Activated CD4-positive, alpha-beta T cell treated with anti-CD3 and anti-CD28 coated beads, Interleukin-2, amount 10 ng/mL, durations not matched to agents 7 days and 5 days (primary cell): Measurements from ENCODE around the gene IL12RB2. TPM values are rescaled to one million over a fixed set of nuclear protein-coding genes. Genes with fewer than 3 reads are reported as not detected.
"Not testable (repeated sequence)": the region's sequence is repeated elsewhere in the genome, so short reads cannot be mapped to it uniquely, and the experiment has no call there.

Experiments used
- CTCF ChIA-PET: fragments of 350-600 bp; sonication (Branson Sonifier 250); formaldehyde crosslinking; loops from one replicate; lab custom pipeline; 2021; ENCODE audit warnings: antibody characterized with exemption; lab: Charles Lee
- POLR2A ChIA-PET: fragments of 350-600 bp; sonication (Branson Sonifier 250); formaldehyde crosslinking; loops from one replicate; lab custom pipeline; 2021; ENCODE audit warnings: antibody characterized with exemption; lab: Charles Lee
- DNase-seq: peaks from one replicate; pipeline ENCODE4 v3.0.0-alpha.2; 2020
- H3K27ac Mint-ChIP-seq: one replicate; pipeline ENCODE4 v1.8.0; 2021; ENCODE audit warnings: mild to moderate bottlenecking, moderate library complexity, mixed read lengths
- H3K27me3 Mint-ChIP-seq: one replicate; pipeline ENCODE4 v1.8.0; 2021; ENCODE audit warnings: mixed read lengths
- H3K36me3 Mint-ChIP-seq: one replicate; pipeline ENCODE4 v1.8.0; 2021; ENCODE audit warnings: low read depth, mixed read lengths
- H3K4me1 Mint-ChIP-seq: one replicate; pipeline ENCODE4 v1.8.0; 2021; ENCODE audit warnings: mixed read lengths
- H3K4me3 Mint-ChIP-seq: one replicate; pipeline ENCODE4 v1.8.0; 2021; ENCODE audit warnings: mild to moderate bottlenecking, moderate library complexity, mixed read lengths
- H3K9me3 Mint-ChIP-seq: one replicate; pipeline ENCODE4 v1.8.0; 2021; ENCODE audit warnings: mixed read lengths
- total RNA-seq, 2 experiments: library from RNA; stranded (reverse); gene quantifications; one replicate each; pipeline ENCODE4 v1.2.3, GENCODE V29; 2021

Gene IL12RB2
- total RNA-seq, 2 experiments from 2014 or later, result 29.3 to 31.8 TPM

- peaks cover 2% of the 10 kb centered on the region for H3K4me1 Mint-ChIP-seq
- peaks cover 7% of the 10 kb centered on the region for H3K9me3 Mint-ChIP-seq
- no peak overlapping the region for H3K4me3 Mint-ChIP-seq
- no peak for DNase-seq
- peaks cover 48% of the 10 kb centered on the region for H3K36me3 Mint-ChIP-seq
- H3K27ac Mint-ChIP-seq, result no peak overlapping the region
- H3K27me3 Mint-ChIP-seq, result no peaks in the 10 kb centered on the region
- POLR2A ChIA-PET, result no interaction called here
- CTCF ChIA-PET, result no interaction called here
Observed at GRCh38 chr1:67390041-67390887, 82.6 kb downstream of the IL12RB2 start.

GRCh38 chr1:67393240-67393639 lies 85.6 kb downstream of the IL12RB2 start:
- DNase-seq, result no peak
- H3K27ac Mint-ChIP-seq, result peak overlapping the region; percentile 79
- no peak overlapping the region for H3K4me3 Mint-ChIP-seq

GRCh38 chr1:67393737-67394136 lies 86.1 kb downstream of the IL12RB2 start:
- Mint-ChIP-seq H3K36me3 (peaks cover 60% of the 10 kb centered on the region), H3K9me3 (no peaks in the 10 kb centered on the region), H3K4me1 (peaks cover 2% of the 10 kb centered on the region), H3K27me3 (no peaks in the 10 kb centered on the region), H3K4me3 (no peak overlapping the region), H3K27ac (peak overlapping the region; percentile 21)
- POLR2A ChIA-PET, result no interaction called here
- DNase-seq, result no peak
- CTCF ChIA-PET, result interaction anchor here (1.5 kb wide), 1 partner anchor 182 kb away, joined by 3 read pairs; no protein-coding TSS in a partner anchor

More at GRCh38 chr1:67393240-67393639, 85.6 kb downstream of the IL12RB2 start:
- Mint-ChIP-seq H3K36me3 (peaks cover 56% of the 10 kb centered on the region), H3K9me3 (no peaks in the 10 kb centered on the region), H3K27me3 (no peaks in the 10 kb centered on the region), H3K4me1 (peaks cover 2% of the 10 kb centered on the region)
- POLR2A ChIA-PET, result no interaction called here
- CTCF ChIA-PET, result interaction anchor here (1.5 kb wide), 1 partner anchor 182 kb away, joined by 3 read pairs; no protein-coding TSS in a partner anchor

- Mint-ChIP-seq H3K4me3 (no peak overlapping the region), H3K9me3 (no peaks in the 10 kb centered on the region), H3K27me3 (no peaks in the 10 kb centered on the region), H3K27ac (peak overlapping the region; percentile 25), H3K36me3 (peaks cover 64% of the 10 kb centered on the region), H3K4me1 (peaks cover 5% of the 10 kb centered on the region)
- ChIA-PET POLR2A (no interaction called here), CTCF (no interaction called here)
- DNase-seq, result no peak
Observed at GRCh38 chr1:67394548-67394947, 86.9 kb downstream of the IL12RB2 start.

GRCh38 chr1:67399199-67399993 lies 91.7 kb downstream of the IL12RB2 start:
- peaks cover 53% of the 10 kb centered on the region for H3K36me3 Mint-ChIP-seq
- CTCF ChIA-PET, result interaction anchor here (1.2 to 3.1 kb wide), 3 partner anchors 9 to 21 kb away, joined by 4 to 13 read pairs (median 5); no protein-coding TSS in a partner anchor
- POLR2A ChIA-PET, result no interaction called here

GRCh38 chr1:67400029-67400786 lies 92.5 kb downstream of the IL12RB2 start:
- H3K27ac Mint-ChIP-seq, H3K27me3 Mint-ChIP-seq, POLR2A ChIA-PET, DNase-seq, H3K4me3 Mint-ChIP-seq, H3K9me3 Mint-ChIP-seq, CTCF ChIA-PET, H3K4me1 Mint-ChIP-seq: not testable (repeated sequence)
- H3K36me3 Mint-ChIP-seq, result peaks cover 53% of the 10 kb centered on the region

More at GRCh38 chr1:67399199-67399993, 91.7 kb downstream of the IL12RB2 start:
- Mint-ChIP-seq H3K9me3 (no peaks in the 10 kb centered on the region), H3K27ac (no peak overlapping the region), H3K4me1 (peaks cover 3% of the 10 kb centered on the region), H3K27me3 (no peaks in the 10 kb centered on the region), H3K4me3 (no peak overlapping the region)
- no peak for DNase-seq

GRCh38 chr1:67401443-67401842 lies 93.8 kb downstream of the IL12RB2 start:
- Mint-ChIP-seq H3K36me3 (peaks cover 45% of the 10 kb centered on the region), H3K27ac (no peak overlapping the region), H3K27me3 (no peaks in the 10 kb centered on the region), H3K9me3 (no peaks in the 10 kb centered on the region), H3K4me1 (peaks cover 3% of the 10 kb centered on the region), H3K4me3 (no peak overlapping the region)
- POLR2A ChIA-PET, result no interaction called here
- CTCF ChIA-PET, result no interaction called here
- no peak for DNase-seq

GRCh38 chr1:67404212-67404620 lies 96.5 kb downstream of the IL12RB2 start:
- ChIA-PET CTCF (no interaction called here), POLR2A (no interaction called here)
- Mint-ChIP-seq H3K9me3 (no peaks in the 10 kb centered on the region), H3K36me3 (peaks cover 30% of the 10 kb centered on the region), H3K4me1 (peaks cover 5% of the 10 kb centered on the region), H3K4me3 (no peak overlapping the region), H3K27ac (peak overlapping the region; percentile 19), H3K27me3 (no peaks in the 10 kb centered on the region)
- no peak for DNase-seq

- Mint-ChIP-seq H3K27ac (no peak overlapping the region), H3K36me3 (peaks cover 32% of the 10 kb centered on the region), H3K4me3 (no peak overlapping the region), H3K27me3 (no peaks in the 10 kb centered on the region), H3K9me3 (no peaks in the 10 kb centered on the region), H3K4me1 (peaks cover 13% of the 10 kb centered on the region)
- DNase-seq, result no peak
- POLR2A ChIA-PET, result no interaction called here
- CTCF ChIA-PET, result no interaction called here
Observed at GRCh38 chr1:67405473-67406245, 98.0 kb downstream of the IL12RB2 start.

- H3K27ac Mint-ChIP-seq, result no peak overlapping the region
- ChIA-PET CTCF (interaction anchor here (1.0 to 2.6 kb wide), 3 partner anchors 10 to 407 kb away, joined by 3 to 13 read pairs (median 3); partner anchors contain the start of gene SERBP1), POLR2A (no interaction called here)
- DNase-seq, result no peak
- H3K9me3 Mint-ChIP-seq, result no peaks in the 10 kb centered on the region
- H3K27me3 Mint-ChIP-seq, result no peaks in the 10 kb centered on the region
- peaks cover 13% of the 10 kb centered on the region for H3K4me1 Mint-ChIP-seq
- H3K36me3 Mint-ChIP-seq, result peaks cover 37% of the 10 kb centered on the region
- H3K4me3 Mint-ChIP-seq, result no peak overlapping the region
Observed at GRCh38 chr1:67407498-67407897, 99.8 kb downstream of the IL12RB2 start.

- Mint-ChIP-seq H3K9me3 (no peaks in the 10 kb centered on the region), H3K36me3 (peaks cover 41% of the 10 kb centered on the region), H3K27me3 (no peaks in the 10 kb centered on the region), H3K4me1 (peaks cover 13% of the 10 kb centered on the region), H3K27ac (peak overlapping the region; percentile 31), H3K4me3 (no peak overlapping the region)
- DNase-seq, result no peak
- POLR2A ChIA-PET, result no interaction called here
- CTCF ChIA-PET, result interaction anchor here (1.0 to 2.6 kb wide), 3 partner anchors 10 to 408 kb away, joined by 3 to 13 read pairs (median 3); partner anchors contain the start of gene SERBP1
Observed at GRCh38 chr1:67408148-67408547, 100.5 kb downstream of the IL12RB2 start.

- H3K27me3 Mint-ChIP-seq, DNase-seq, H3K4me3 Mint-ChIP-seq, CTCF ChIA-PET, H3K27ac Mint-ChIP-seq, POLR2A ChIA-PET, H3K9me3 Mint-ChIP-seq: not testable (repeated sequence)
- Mint-ChIP-seq H3K36me3 (peaks cover 75% of the 10 kb centered on the region), H3K4me1 (peaks cover 32% of the 10 kb centered on the region)
Observed at GRCh38 chr1:67413101-67413500, 105.4 kb downstream of the IL12RB2 start.
